HepG2 (cell line): ENCODE data around the gene PODXL2. TPM values are rescaled to one million over a fixed set of nuclear protein-coding genes. Genes with fewer than 3 reads are reported as not detected.

Experiments
- ATAC-seq: fragments of 200-7000 bp; cut with Tn5 transposase; 3 replicates; pipeline ENCODE4 v1.9.1; 2020; ENCODE audit warnings: mild to moderate bottlenecking, moderate library complexity
- BruUV-seq: library from RNA; stranded (reverse); fragments of 400-500 nt; replicated peaks from 2 replicates; lab custom pipeline; 2021; lab: Mats Ljungman, UMichigan
- CTCF ChIA-PET: fragments of 300-600 bp; formaldehyde crosslinking; extraction: SDS; loops from one replicate; lab custom pipeline; 2021; ENCODE audit warnings: low total read pairs, inconsistent platforms, low intra/inter-chr PET ratio; lab: Yijun Ruan, JAX
- POLR2A ChIA-PET: fragments of 350-600 bp; sonication (Branson Sonifier 250); formaldehyde crosslinking; loops from one replicate; lab custom pipeline; 2020; ENCODE audit warnings: antibody characterized with exemption, inconsistent platforms; lab: Yijun Ruan, JAX
- DNase-seq: peaks from one replicate; pipeline ENCODE4 v3.0.0-alpha.2; 2015; ENCODE audit warnings: low spot score
- FAIRE-seq: peaks from 3 replicates; lab custom pipeline; 2011; peaks lifted over from hg19 to GRCh38; lab: Jason Lieb, UNC
- H2AFZ ChIP-seq: one replicate; pipeline ENCODE4 v1.6.1; 2011; ENCODE audit warnings: low read length, inconsistent platforms
- H3K27ac ChIP-seq: fragments of 300-600 bp; 3 replicates; pipeline ENCODE4 v1.8.0; 2011; ENCODE audit warnings: mixed run types, mild to moderate bottlenecking, mixed read lengths, low read length, inconsistent platforms; ENCODE audit not compliant: insufficient read depth; ENCODE audit errors: extremely low read length
- H3K27me3 ChIP-seq, 2 experiments: fragments of 200-600 bp in 1 of 2; 2 replicates in 1 of 2; 3 replicates in 1 of 2; pipeline versions ENCODE4 v1.6.0 to v1.8.0; 2011; ENCODE audit warnings: low read length in 2 of 2, mild to moderate bottlenecking in 2 of 2, moderate library complexity in 2 of 2, inconsistent platforms in 1 of 2; ENCODE audit not compliant: insufficient read depth in 2 of 2, control insufficient read depth in 1 of 2
- H3K36me3 ChIP-seq, 2 experiments: fragments of 200-600 bp in 1 of 2; replicated peaks in 1 of 2; 2 replicates in 1 of 2; 3 replicates in 1 of 2; pipeline versions ENCODE4 v1.5.1 to v1.8.0; 2011; ENCODE audit warnings: low read length in 2 of 2, inconsistent platforms in 1 of 2; ENCODE audit not compliant: insufficient read depth in 2 of 2, control insufficient read depth in 1 of 2
- H3K4me1 ChIP-seq: 2 replicates; pipeline ENCODE4 v1.5.1; 2012; ENCODE audit warnings: low read length, inconsistent platforms; ENCODE audit not compliant: insufficient read depth
- H3K4me2 ChIP-seq: 2 replicates; pipeline ENCODE4 v1.6.0; 2011; ENCODE audit warnings: low read depth, low read length, inconsistent platforms
- H3K4me3 ChIP-seq, 3 experiments: fragments of 200-600 bp in 1 of 3; sonication (generic), shearing (Covaris generic) in 1 of 3; replicated peaks in 1 of 3; 2 replicates each; pipeline ENCODE4 v1.5.1; 2011 to 2016; ENCODE audit warnings: low read length in 3 of 3, inconsistent platforms in 2 of 3, low read depth in 2 of 3, mild to moderate bottlenecking in 2 of 3, control low read depth in 1 of 3, mixed read lengths in 1 of 3; ENCODE audit not compliant: insufficient read depth in 1 of 3
- H3K79me2 ChIP-seq: one replicate; pipeline ENCODE4 v1.6.1; 2011; ENCODE audit warnings: low read length, inconsistent platforms; ENCODE audit not compliant: insufficient read depth
- H3K9ac ChIP-seq: 2 replicates; pipeline ENCODE4 v1.6.0; 2011; ENCODE audit warnings: mild to moderate bottlenecking, low read depth, low read length, inconsistent platforms; ENCODE audit not compliant: insufficient read depth
- H3K9me3 ChIP-seq: 2 replicates; pipeline ENCODE4 v1.5.1; 2012; ENCODE audit warnings: mild to moderate bottlenecking, low read length
- H4K20me1 ChIP-seq: 2 replicates; pipeline ENCODE4 v1.6.0; 2011; ENCODE audit warnings: inconsistent platforms, mild to moderate bottlenecking, low read length, moderate library complexity; ENCODE audit not compliant: insufficient read depth
- CEBPB ChIP-seq: IDR thresholded peaks from 2 replicates; pipeline ENCODE4 v1.6.1; 2011; ENCODE audit warnings: low read depth, low read length, improper control_type of control experiment, borderline replicate concordance
- GLI4 ChIP-seq: sonication (generic); formaldehyde crosslinking; IDR thresholded peaks from 2 replicates; pipeline ENCODE4 v1.5.1; 2020; ENCODE audit warnings: missing genetic modification reagents, mild to moderate bottlenecking, moderate library complexity, borderline replicate concordance
- HNF4G ChIP-seq, 2 experiments: sonication (generic) in 1 of 2; formaldehyde crosslinking in 1 of 2; IDR thresholded peaks; 2 replicates each; pipeline versions ENCODE4 v1.4.0 to v1.6.1; 2011 to 2020; ENCODE audit warnings: borderline replicate concordance in 2 of 2, low read depth in 2 of 2, mild to moderate bottlenecking in 2 of 2, low read length in 1 of 2, missing genetic modification reagents in 1 of 2, moderate library complexity in 1 of 2
- SIX1 ChIP-seq: sonication (generic); formaldehyde crosslinking; IDR thresholded peaks from 2 replicates; pipeline ENCODE4 v1.4.0; 2020; ENCODE audit warnings: missing genetic modification reagents, borderline replicate concordance
- SOX13 ChIP-seq, 3 experiments: fragments of 450-650 bp in 1 of 3; sonication (generic) in 1 of 3; formaldehyde crosslinking in 1 of 3; IDR thresholded peaks in 2 of 3; conservative IDR thresholded peaks in 1 of 3; 2 replicates each; pipeline versions ENCODE4 v1.5.0 to v1.6.1; 2016 to 2020; ENCODE audit warnings: antibody characterized with exemption in 1 of 3, mild to moderate bottlenecking in 1 of 3, missing compliant biosample characterization in 1 of 3, missing genetic modification reagents in 1 of 3, moderate library complexity in 1 of 3
- TEAD3 ChIP-seq: optimal IDR thresholded peaks from 2 replicates; pipeline ENCODE3; 2016; ENCODE audit warnings: borderline replicate concordance
- ZNF274 ChIP-seq: sonication (generic); formaldehyde crosslinking; IDR thresholded peaks from 2 replicates; pipeline ENCODE4 v1.5.1; 2020; ENCODE audit warnings: mild to moderate bottlenecking, missing genetic modification reagents
- ZNF496 ChIP-seq: sonication (generic); formaldehyde crosslinking; IDR thresholded peaks from 2 replicates; pipeline ENCODE4 v1.8.1; 2023; ENCODE audit warnings: mild to moderate bottlenecking, moderate library complexity, missing genetic modification reagents; ENCODE audit not compliant: insufficient replicate concordance
- ZNF549 ChIP-seq: sonication (generic); formaldehyde crosslinking; IDR thresholded peaks from 2 replicates; pipeline ENCODE4 v1.5.0; 2020; ENCODE audit warnings: missing genetic modification reagents
- ZNF891 ChIP-seq: sonication (generic); formaldehyde crosslinking; IDR thresholded peaks from 2 replicates; pipeline ENCODE4 v1.5.0; 2020; ENCODE audit warnings: mild to moderate bottlenecking, missing genetic modification reagents
- WGBS: methylation state at CpG from one replicate; pipeline ENCODE4 v1.1.6; 2017; ENCODE audit warnings: low lambda C conversion rate; 5-methylcytosine and 5-hydroxymethylcytosine counted together
- in situ Hi-C: cut with HindIII; loops from 2 replicates; pipeline ENCODE4 v1.10.0; 2017; ENCODE audit warnings: low pct_unique_long_range_greater_than_20kb; ENCODE audit not compliant: extremely low pct_ligation_motif_present
- intact Hi-C: fragments of 100-400 bp; cut with micrococcal nuclease; formaldehyde crosslinking; loops from one replicate; pipeline ENCODE4 v1.10.0; 2022; ENCODE audit not compliant: unreplicated experiment
- polyA plus RNA-seq, 8 experiments: library from polyadenylated mRNA; depleted of rRNA in 3 of 8; stranded (reverse) in 7 of 8; unstranded in 1 of 8; fragments of >200 nt; fragmentation: Illumina TruSeq in 4 of 8; extraction: Trizol in 4 of 8; gene quantifications; 2 replicates each; pipeline versions ENCODE4 v1.2.1 to v1.2.3, GENCODE V29; 2011 to 2016; ENCODE audit warnings: low read depth in 4 of 8, missing spikeins in 1 of 8, mixed read lengths in 1 of 8; ENCODE audit not compliant: insufficient read depth in 1 of 8
- total RNA-seq, 5 experiments: library from RNA; depleted of rRNA; stranded (reverse); fragments of >200 nt; fragmentation: Illumina TruSeq; extraction: Trizol; gene quantifications; 2 replicates each; pipeline ENCODE4 v1.2.3, GENCODE V29; 2016; ENCODE audit warnings: low read depth in 1 of 5
- TF ChIP-seq, protein P1 (sequence below): sonication (generic); formaldehyde crosslinking; IDR thresholded peaks from 2 replicates; pipeline ENCODE4 v1.9.0; 2022; ENCODE audit warnings: missing genetic modification reagents, mild to moderate bottlenecking, borderline replicate concordance

Gene PODXL2
- total and polyA plus RNA-seq, 2 of the 13 experiments (the other 11 are each of a cell fraction or from before 2014, with no cell fraction given) = 20.4 to 25.1 TPM

GRCh38 chr3:127711896-127712295, 82.9 kb downstream of the PODXL2 start:
- Histone ChIP-seq H3K4me2 (no peak overlapping the region), H3K9ac (no peak overlapping the region), H3K36me3 (no peaks in the 10 kb centered on the region), H3K9me3 (no peaks in the 10 kb centered on the region), H4K20me1 (no peaks in the 10 kb centered on the region), H2AFZ (no peak overlapping the region), H3K4me1 (no peaks in the 10 kb centered on the region), H3K4me3 (no peak overlapping the region), H3K27ac (no peak overlapping the region), H3K79me2 (no peaks in the 10 kb centered on the region), H3K27me3 (peaks cover 6 to 51% of the 10 kb centered on the region in 2 experiments)
- ATAC-seq (no peak), FAIRE-seq (no peak), DNase-seq (no peak)
- WGBS = 61% methylated on average over 14 of the region's 14 CpGs
- no peak for TF ChIP-seq HNF4G (IDR thresholded peaks at IDR 0.05; ENCODE audit: borderline replicate concordance, low read depth, low read length)
- no peak for TF ChIP-seq HNF4G (CRISPR knock-in tag; IDR thresholded peaks at IDR 0.05; ENCODE audit: borderline replicate concordance, low read depth)
- TF ChIP-seq ZNF496 (CRISPR knock-in tag) = no peak
- TF ChIP-seq SOX13 (IDR thresholded peaks at IDR 0.05) = no peak
- TF ChIP-seq SOX13 (CRISPR knock-in tag; conservative IDR thresholded peaks at IDR 0.05 in 1 of 2, IDR thresholded peaks at IDR 0.05 in 1 of 2) = no peak
- no peak for TF ChIP-seq GLI4
- TF ChIP-seq SIX1 (CRISPR knock-in tag) = no peak
- TF ChIP-seq TEAD3 = no peak
- TF ChIP-seq ZNF549 = no peak
- no peak for TF ChIP-seq CEBPB
- no peak for TF ChIP-seq ZNF274 (CRISPR knock-in tag)
- TF ChIP-seq, protein P1, sequence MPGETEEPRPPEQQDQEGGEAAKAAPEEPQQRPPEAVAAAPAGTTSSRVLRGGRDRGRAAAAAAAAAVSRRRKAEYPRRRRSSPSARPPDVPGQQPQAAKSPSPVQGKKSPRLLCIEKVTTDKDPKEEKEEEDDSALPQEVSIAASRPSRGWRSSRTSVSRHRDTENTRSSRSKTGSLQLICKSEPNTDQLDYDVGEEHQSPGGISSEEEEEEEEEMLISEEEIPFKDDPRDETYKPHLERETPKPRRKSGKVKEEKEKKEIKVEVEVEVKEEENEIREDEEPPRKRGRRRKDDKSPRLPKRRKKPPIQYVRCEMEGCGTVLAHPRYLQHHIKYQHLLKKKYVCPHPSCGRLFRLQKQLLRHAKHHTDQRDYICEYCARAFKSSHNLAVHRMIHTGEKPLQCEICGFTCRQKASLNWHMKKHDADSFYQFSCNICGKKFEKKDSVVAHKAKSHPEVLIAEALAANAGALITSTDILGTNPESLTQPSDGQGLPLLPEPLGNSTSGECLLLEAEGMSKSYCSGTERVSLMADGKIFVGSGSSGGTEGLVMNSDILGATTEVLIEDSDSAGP (CRISPR knock-in tag) = no peak
- TF ChIP-seq ZNF891 (CRISPR knock-in tag) = no peak
- intact Hi-C loops = no loop called here
- ChIA-PET POLR2A (no interaction called here), CTCF (no interaction called here)
- no TSS peak for BruUV-seq
- in situ Hi-C loops = no loop called here
